ENCODE data around the gene VSTM1. TPM values are rescaled to one million over a fixed set of nuclear protein-coding genes. Genes with fewer than 3 reads are reported as not detected.
"Not testable (repeated sequence)": the region's sequence is repeated elsewhere in the genome, so short reads cannot be mapped to it uniquely, and the experiment has no call there.

Gene VSTM1
- total RNA-seq, 1 donor from 2014 or later: not detected

GRCh38 chr19:54105796-54106195, 42.1 kb upstream of the VSTM1 start:
- H3K27ac Mint-ChIP-seq: no peak overlapping the region
- peaks cover 9% of the 10 kb centered on the region for H3K4me1 Mint-ChIP-seq
- no peak overlapping the region for H3K4me3 Mint-ChIP-seq
- no peaks in the 10 kb centered on the region for H3K9me3 Mint-ChIP-seq
- no peaks in the 10 kb centered on the region for H3K27me3 Mint-ChIP-seq (ENCODE audit: low read depth)
- no peak for DNase-seq (ENCODE audit: low spot score in 2 of 2, unreplicated experiment in 2 of 2)
- TF ChIP-seq CTCF (IDR thresholded peaks at IDR 0.05; ENCODE audit: unreplicated experiment): no peak
- H3K36me3 Mint-ChIP-seq: peaks cover 17% of the 10 kb centered on the region

GRCh38 chr19:54104998-54105715, 41.5 kb upstream of the VSTM1 start:
- H3K36me3 Mint-ChIP-seq: peaks cover 15% of the 10 kb centered on the region
- no peak for TF ChIP-seq CTCF (IDR thresholded peaks at IDR 0.05; ENCODE audit: unreplicated experiment)
- peak overlapping the region; percentile 99 for H3K4me3 Mint-ChIP-seq

GRCh38 chr19:54102421-54103169, 38.9 kb upstream of the VSTM1 start, which contains the start of gene NDUFA3:
TSS of gene NDUFA3 (plus strand) at chr19:54102855. CDS start at chr19:54102879, 24 bp downstream.
- peak within 1 kb of the TSS; percentile 99 for H3K4me3 Mint-ChIP-seq
- peak within 1 kb of the TSS; percentile 90 for H3K27ac Mint-ChIP-seq
- peaks cover 15% of the 10 kb centered on the region for H3K36me3 Mint-ChIP-seq
- no peak for TF ChIP-seq CTCF (IDR thresholded peaks at IDR 0.05; ENCODE audit: unreplicated experiment)
- peaks cover 9% of the 10 kb centered on the region for H3K4me1 Mint-ChIP-seq
- no peaks in the 10 kb centered on the region for H3K9me3 Mint-ChIP-seq
- peak; percentile 96 to 97 for DNase-seq (ENCODE audit: low spot score in 2 of 2, unreplicated experiment in 2 of 2)
- H3K27me3 Mint-ChIP-seq (ENCODE audit: low read depth): peaks cover 6% of the 10 kb centered on the region

More at GRCh38 chr19:54104998-54105715, 41.5 kb upstream of the VSTM1 start:
- Mint-ChIP-seq H3K9me3 (no peaks in the 10 kb centered on the region), H3K4me1 (peaks cover 9% of the 10 kb centered on the region), H3K27me3 (ENCODE audit: low read depth) (no peaks in the 10 kb centered on the region), H3K27ac (no peak overlapping the region)
- no peak for DNase-seq (ENCODE audit: low spot score in 2 of 2, unreplicated experiment in 2 of 2)

- no peak for DNase-seq (ENCODE audit: low spot score in 2 of 2, unreplicated experiment in 2 of 2)
- Mint-ChIP-seq H3K4me3 (peak within 1 kb of the TSS; percentile 99), H3K4me1 (peaks cover 12% of the 10 kb centered on the region), H3K27me3 (ENCODE audit: low read depth) (peaks cover 20% of the 10 kb centered on the region), H3K27ac (no peak within 1 kb of the TSS), H3K9me3 (no peaks in the 10 kb centered on the region), H3K36me3 (peaks cover 4% of the 10 kb centered on the region)
- no peak for TF ChIP-seq CTCF (IDR thresholded peaks at IDR 0.05; ENCODE audit: unreplicated experiment)
Observed at GRCh38 chr19:54100561-54100960, 36.9 kb upstream of the VSTM1 start, which contains the start of gene OSCAR. TSS of gene OSCAR (minus strand) at chr19:54100803. CDS start at chr19:54100792, 11 bp downstream.

- not testable (repeated sequence) for H3K27ac Mint-ChIP-seq; H3K9me3 Mint-ChIP-seq; H3K4me3 Mint-ChIP-seq; DNase-seq (ENCODE audit: low spot score in 2 of 2, unreplicated experiment in 2 of 2); H3K36me3 Mint-ChIP-seq
- Mint-ChIP-seq H3K27me3 (ENCODE audit: low read depth) (peaks cover 27% of the 10 kb centered on the region), H3K4me1 (peaks cover 12% of the 10 kb centered on the region)
Observed at GRCh38 chr19:54099903-54100255, 36.2 kb upstream of the VSTM1 start.

All from mesothelial cell of epicardium (in vitro differentiated cells).